NB4 (cell line): ENCODE data around the gene CAMK1G.

Experiments used
- POLR2A ChIP-seq: IDR thresholded peaks from 2 replicates; pipeline ENCODE4 v1.6.1; 2011; ENCODE audit warnings: mild to moderate bottlenecking; ENCODE audit not compliant: insufficient read length; ENCODE audit errors: extremely low read depth
- TF ChIP-seq, protein P1 (sequence below): IDR thresholded peaks from one replicate; pipeline ENCODE4 v1.5.1; 2012; ENCODE audit warnings: low read depth, low read length

GRCh38 chr1:209628618-209629299 is 45.2 kb downstream of the CAMK1G start:
- TF ChIP-seq, protein P1, sequence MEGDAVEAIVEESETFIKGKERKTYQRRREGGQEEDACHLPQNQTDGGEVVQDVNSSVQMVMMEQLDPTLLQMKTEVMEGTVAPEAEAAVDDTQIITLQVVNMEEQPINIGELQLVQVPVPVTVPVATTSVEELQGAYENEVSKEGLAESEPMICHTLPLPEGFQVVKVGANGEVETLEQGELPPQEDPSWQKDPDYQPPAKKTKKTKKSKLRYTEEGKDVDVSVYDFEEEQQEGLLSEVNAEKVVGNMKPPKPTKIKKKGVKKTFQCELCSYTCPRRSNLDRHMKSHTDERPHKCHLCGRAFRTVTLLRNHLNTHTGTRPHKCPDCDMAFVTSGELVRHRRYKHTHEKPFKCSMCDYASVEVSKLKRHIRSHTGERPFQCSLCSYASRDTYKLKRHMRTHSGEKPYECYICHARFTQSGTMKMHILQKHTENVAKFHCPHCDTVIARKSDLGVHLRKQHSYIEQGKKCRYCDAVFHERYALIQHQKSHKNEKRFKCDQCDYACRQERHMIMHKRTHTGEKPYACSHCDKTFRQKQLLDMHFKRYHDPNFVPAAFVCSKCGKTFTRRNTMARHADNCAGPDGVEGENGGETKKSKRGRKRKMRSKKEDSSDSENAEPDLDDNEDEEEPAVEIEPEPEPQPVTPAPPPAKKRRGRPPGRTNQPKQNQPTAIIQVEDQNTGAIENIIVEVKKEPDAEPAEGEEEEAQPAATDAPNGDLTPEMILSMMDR: no peak
- TF ChIP-seq POLR2A: no peak
